GM23338 (cell line): ENCODE results near the gene L3MBTL4. TPM values are rescaled to one million over a fixed set of nuclear protein-coding genes. Genes with fewer than 3 reads are reported as not detected.

Experiments
- ATAC-seq: fragments of 200-7000 bp; cut with Tn5 transposase; 3 replicates; pipeline ENCODE4 v1.9.1; 2020
- DNase-seq: peaks from one replicate; pipeline ENCODE4 v3.0.0-alpha.2; 2015; ENCODE audit warnings: low spot score
- H2AFZ ChIP-seq: fragments of 200-600 bp; sonication (generic); 2 replicates; pipeline ENCODE4 v1.8.0; 2016; ENCODE audit warnings: antibody characterized with exemption, mild to moderate bottlenecking, moderate library complexity
- H3F3A ChIP-seq: fragments of 200-600 bp; sonication (generic); replicated peaks from 2 replicates; pipeline ENCODE4 v1.8.0; 2017; ENCODE audit warnings: antibody characterized with exemption, mixed run types, low read depth
- H3K27ac ChIP-seq: fragments of 200-600 bp; sonication (generic); 2 replicates; pipeline ENCODE4 v1.6.1; 2016; ENCODE audit warnings: low read depth
- H3K27me3 ChIP-seq: fragments of 200-600 bp; sonication (generic); 2 replicates; pipeline ENCODE4 v1.8.0; 2016; ENCODE audit warnings: mild to moderate bottlenecking, mixed run types, moderate library complexity; ENCODE audit not compliant: insufficient read depth
- H3K36me3 ChIP-seq: fragments of 200-600 bp; sonication (generic); 2 replicates; pipeline ENCODE4 v1.8.0; 2016; ENCODE audit warnings: mild to moderate bottlenecking; ENCODE audit not compliant: insufficient read depth
- H3K4me1 ChIP-seq: fragments of 200-600 bp; sonication (generic); 2 replicates; pipeline ENCODE4 v1.8.0; 2016; ENCODE audit warnings: mild to moderate bottlenecking, moderate library complexity; ENCODE audit not compliant: insufficient read depth
- H3K4me2 ChIP-seq: fragments of 200-600 bp; sonication (generic); 2 replicates; pipeline ENCODE4 v1.7.1; 2017; ENCODE audit warnings: mixed run types
- H3K4me3 ChIP-seq: fragments of 200-600 bp; sonication (generic); 2 replicates; pipeline ENCODE4 v1.6.1; 2016; ENCODE audit warnings: mixed run types
- H3K79me2 ChIP-seq: fragments of 200-600 bp; sonication (generic); replicated peaks from 2 replicates; pipeline ENCODE4 v1.8.0; 2017; ENCODE audit warnings: mild to moderate bottlenecking; ENCODE audit not compliant: insufficient read depth
- H3K9me2 ChIP-seq: fragments of 200-600 bp; sonication (generic); 2 replicates; pipeline ENCODE4 v1.8.0; 2017; ENCODE audit not compliant: insufficient read depth
- H4K20me1 ChIP-seq: fragments of 200-600 bp; sonication (generic); replicated peaks from 2 replicates; pipeline ENCODE4 v1.8.0; 2017; ENCODE audit warnings: mild to moderate bottlenecking; ENCODE audit not compliant: insufficient read depth
- H3K27ac Mint-ChIP-seq: 2 replicates; pipeline ENCODE4 v1.8.0; 2020; ENCODE audit warnings: inconsistent platforms, mild to moderate bottlenecking, moderate library complexity, mixed read lengths
- H3K27me3 Mint-ChIP-seq: 3 replicates; pipeline ENCODE4 v1.8.0; 2022; ENCODE audit warnings: low read depth, mild to moderate bottlenecking, moderate library complexity, mixed read lengths, inconsistent platforms; ENCODE audit not compliant: insufficient read depth, poor library complexity
- H3K36me3 Mint-ChIP-seq: 3 replicates; pipeline ENCODE4 v1.8.0; 2021; ENCODE audit warnings: low read depth, mild to moderate bottlenecking, inconsistent platforms, moderate library complexity, mixed read lengths
- H3K4me1 Mint-ChIP-seq: 3 replicates; pipeline ENCODE4 v1.8.0; 2020; ENCODE audit warnings: mild to moderate bottlenecking, inconsistent platforms, mixed read lengths
- H3K4me3 Mint-ChIP-seq: 3 replicates; pipeline ENCODE4 v1.8.0; 2021; ENCODE audit warnings: moderate library complexity, mild to moderate bottlenecking, inconsistent platforms, mixed read lengths
- H3K9me3 Mint-ChIP-seq: 3 replicates; pipeline ENCODE4 v1.8.0; 2020; ENCODE audit warnings: moderate library complexity, mild to moderate bottlenecking, inconsistent platforms, mixed read lengths
- CREB1 ChIP-seq: fragments of 250-450 bp; sonication (Bioruptor Pico); IDR thresholded peaks from 2 replicates; pipeline ENCODE4 v1.5.0; 2020; ENCODE audit warnings: low read depth, mild to moderate bottlenecking, moderate library complexity
- ETS1 ChIP-seq: IDR thresholded peaks from 2 replicates; pipeline ENCODE4 v1.6.1; 2016; ENCODE audit warnings: antibody characterized with exemption
- ZNF331 ChIP-seq: fragments of 250-450 bp; sonication (Bioruptor Pico); IDR thresholded peaks from 2 replicates; pipeline ENCODE4 v1.5.0; 2020; ENCODE audit warnings: low read depth, mild to moderate bottlenecking, moderate library complexity
- ZNF462 ChIP-seq: fragments of 250-450 bp; sonication (Bioruptor Pico); IDR thresholded peaks from 2 replicates; pipeline ENCODE4 v1.5.0; 2020; ENCODE audit warnings: mild to moderate bottlenecking, moderate library complexity
- polyA plus RNA-seq: library from polyadenylated mRNA; unstranded; fragments of >200 nt; fragmentation: Nextera tagmentation; extraction: Ambion mirVana; gene quantifications from 2 replicates; pipeline ENCODE4 v1.2.1, GENCODE V29; 2016
- total RNA-seq: library from RNA; depleted of rRNA; stranded (reverse); fragments of >200 nt; shearing (Covaris generic); gene quantifications from 2 replicates; pipeline ENCODE4 v1.2.3, GENCODE V29; 2014

Gene L3MBTL4
- total and polyA plus RNA-seq, 2 experiments from 2014 or later, result 0.48 to 2.8 TPM

- no peak for TF ChIP-seq ZNF462 (CRISPR knock-in tag)
Measured at GRCh38 chr18:6158958-6159357, 255.8 kb downstream of the L3MBTL4 start (continued).

GRCh38 chr18:6156446-6156845 lies 258.3 kb downstream of the L3MBTL4 start:
- Histone ChIP-seq H3K4me3 (no peak overlapping the region), H3K27ac (no peak overlapping the region), H3K79me2 (no peaks in the 10 kb centered on the region), H3F3A (no peaks in the 10 kb centered on the region), H3K9me2 (peaks cover 10% of the 10 kb centered on the region; the same call in 1 of the 2 replicates), H3K4me1 (no peaks in the 10 kb centered on the region), H2AFZ (no peak overlapping the region), H3K27me3 (no peaks in the 10 kb centered on the region), H3K4me2 (no peak overlapping the region), H4K20me1 (no peaks in the 10 kb centered on the region), H3K36me3 (no peaks in the 10 kb centered on the region)
- no peaks in the 10 kb centered on the region for H3K4me1 Mint-ChIP-seq
- no peaks in the 10 kb centered on the region for H3K27me3 Mint-ChIP-seq
- H3K27ac Mint-ChIP-seq, result no peak overlapping the region
- DNase-seq, result no peak
- peaks cover 7% of the 10 kb centered on the region for H3K9me3 Mint-ChIP-seq
- no peak for ATAC-seq
- H3K4me3 Mint-ChIP-seq, result no peak overlapping the region
- TF ChIP-seq ZNF331 (CRISPR knock-in tag) (no peak), CREB1 (no peak), ETS1 (no peak)
- no peaks in the 10 kb centered on the region for H3K36me3 Mint-ChIP-seq
